Measurements from ENCODE around the gene MAP4K4.

DNA sequence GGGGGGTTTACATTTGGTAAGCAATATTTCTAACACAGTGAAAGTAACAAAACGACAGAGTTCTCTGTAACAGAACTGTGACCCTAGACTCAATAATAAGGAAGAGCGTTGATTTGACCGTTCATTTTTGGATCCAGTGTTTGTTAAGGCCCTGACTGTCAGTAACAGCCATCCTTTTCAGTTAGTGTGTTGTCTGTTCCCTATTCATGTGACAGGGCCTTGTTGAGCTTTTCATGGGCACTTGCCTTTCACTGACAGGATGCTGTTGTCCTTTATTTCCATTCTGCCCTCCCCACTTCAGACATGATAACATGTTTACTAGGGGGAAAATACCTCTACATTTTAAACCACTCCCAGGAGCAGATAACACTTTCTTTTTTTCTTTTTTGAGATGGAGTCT, 45.8 kb downstream of the MAP4K4 start:
- TF ChIP-seq GATA2 (IDR thresholded peaks at IDR 0.05; ENCODE audit: low read depth, low read length) (no peak), GATA3 (IDR thresholded peaks at IDR 0.05; ENCODE audit: low read depth, low read length) (no peak)

Data from SH-SY5Y (cell line).